Fibroblast of skin of right quadriceps (primary cell): ENCODE results near the gene LRRC1.

Experiments used
- DNase-seq: peaks from one replicate; pipeline ENCODE4 v3.0.0-alpha.2; 2013

Gene LRRC1

DNA sequence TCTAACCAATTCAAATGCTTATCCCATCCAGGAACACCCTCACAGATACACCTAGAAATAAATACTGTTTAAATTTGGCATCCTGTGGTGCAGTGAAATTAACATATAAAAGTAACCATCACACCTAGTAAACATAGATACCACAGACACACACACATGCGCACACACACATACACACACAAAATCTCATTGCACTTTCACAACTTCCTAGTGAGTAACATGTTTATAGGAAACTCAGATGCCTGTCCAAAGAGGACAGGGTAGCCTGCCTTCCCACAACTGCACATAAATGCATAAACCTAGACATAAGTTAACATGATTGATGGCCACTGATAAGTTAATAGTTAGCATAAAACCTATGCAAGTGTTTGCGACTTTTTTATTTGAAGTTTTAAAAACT lies 56.8 kb downstream of the LRRC1 start:
- DNase-seq: no peak

DNA sequence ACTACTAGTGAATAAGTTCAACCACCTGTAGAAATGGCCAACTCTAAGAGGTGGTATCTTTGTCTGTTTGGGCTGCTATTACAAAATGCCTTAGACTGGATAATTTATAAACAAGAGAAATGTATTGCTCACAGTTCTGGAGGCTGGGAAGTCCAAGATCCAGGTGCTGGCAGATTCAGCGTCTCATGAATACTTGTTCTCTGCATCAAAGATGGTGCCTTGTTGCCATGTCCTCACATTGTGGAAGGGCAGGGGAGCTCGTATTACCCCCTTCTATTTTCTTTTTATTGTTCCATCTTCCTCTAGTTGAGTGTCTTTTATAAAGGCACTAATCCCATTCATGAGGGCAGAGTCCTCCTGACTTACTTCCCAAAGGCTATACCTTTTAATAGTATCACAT lies 58.0 kb downstream of the LRRC1 start:
- DNase-seq: no peak

DNA sequence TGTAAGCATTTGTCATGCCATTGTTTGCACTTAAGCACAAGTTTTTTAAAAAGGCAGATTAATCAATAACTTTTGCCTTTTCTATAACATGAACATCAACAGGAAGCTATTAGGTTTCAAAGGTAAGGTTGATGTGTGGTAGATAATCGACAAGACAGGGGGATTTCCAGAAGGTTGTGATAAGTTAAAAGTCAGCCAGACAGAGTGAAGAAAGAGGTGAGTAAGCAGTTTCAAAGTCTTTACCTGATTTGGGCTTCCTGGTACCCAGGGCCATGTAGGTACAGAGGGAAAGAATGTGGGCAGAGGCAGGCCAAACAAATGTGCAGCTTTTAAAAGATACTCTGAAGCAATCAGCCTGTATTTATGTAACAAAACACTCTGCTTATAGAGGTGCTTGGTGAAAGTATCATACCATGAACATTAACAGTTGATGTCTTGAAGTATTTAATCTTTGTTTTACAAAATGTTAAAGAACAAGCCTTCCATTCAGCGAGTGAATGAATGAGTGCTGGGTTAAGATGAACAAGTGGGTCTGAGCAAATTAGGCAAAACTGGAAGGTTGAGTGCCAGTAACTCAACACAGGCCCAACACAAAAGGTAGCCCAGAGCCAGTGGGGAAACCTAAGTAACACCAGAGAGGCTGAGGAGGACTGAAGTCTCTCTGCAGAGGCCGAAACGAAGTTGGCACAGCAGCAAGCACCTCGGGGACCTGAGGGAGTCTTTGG lies 60.2 kb downstream of the LRRC1 start:
- no peak for DNase-seq

DNA sequence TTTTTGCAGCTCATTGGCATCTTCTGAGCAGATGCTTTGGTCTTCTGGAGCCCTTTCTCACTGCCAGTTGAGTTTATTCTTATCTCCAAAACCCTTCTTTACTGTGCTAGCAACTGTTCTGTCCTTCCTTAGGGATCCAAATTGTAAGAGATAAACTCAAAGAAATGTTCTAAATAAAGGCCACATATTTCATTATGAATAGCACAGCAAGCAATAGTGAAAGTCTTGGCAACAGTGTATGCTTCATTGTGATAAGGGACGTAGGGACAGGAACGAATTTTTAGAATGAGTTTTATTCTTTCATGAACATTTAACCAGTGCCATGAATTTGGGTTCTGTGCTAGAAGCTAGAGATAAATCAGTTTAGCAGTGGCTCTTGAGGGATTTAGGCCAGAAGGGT lies 61.1 kb downstream of the LRRC1 start:
- no peak for DNase-seq

DNA sequence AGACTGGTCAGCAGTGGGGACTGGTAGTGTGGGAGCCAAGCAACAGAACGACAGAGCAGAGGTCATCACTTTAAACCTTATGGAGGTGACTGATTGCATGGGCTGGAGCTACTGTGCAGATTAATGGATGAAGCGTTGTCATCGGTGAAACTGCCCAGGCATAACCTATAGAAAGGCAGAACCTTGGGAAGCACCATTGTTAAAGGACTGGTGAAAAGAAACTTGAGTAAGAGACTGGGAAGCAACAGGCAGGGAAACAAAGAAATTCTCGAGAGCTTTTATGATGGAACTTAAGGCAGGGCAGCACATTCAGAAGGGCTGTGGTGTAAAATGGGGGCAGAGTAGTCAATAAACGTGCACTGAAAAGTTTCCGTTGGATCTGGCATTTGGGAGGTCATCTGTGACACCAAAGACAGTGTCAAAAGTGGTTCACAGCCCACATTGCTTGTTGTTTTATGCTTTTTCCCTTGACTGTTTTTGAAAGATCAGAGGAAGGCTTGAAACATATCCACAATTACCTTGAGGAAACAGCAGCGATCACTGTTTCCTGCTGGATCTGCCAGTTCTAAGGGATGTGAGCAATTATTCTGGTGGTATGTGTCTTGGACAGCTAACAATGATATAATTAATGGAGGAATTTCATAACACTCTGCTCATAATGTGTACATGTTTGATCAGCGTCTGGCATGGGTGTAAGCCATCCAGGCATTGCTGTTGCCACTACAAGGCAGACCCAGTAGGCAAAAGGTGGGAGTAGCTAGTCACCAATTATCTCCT lies 62.7 kb downstream of the LRRC1 start:
- no peak for DNase-seq

DNA sequence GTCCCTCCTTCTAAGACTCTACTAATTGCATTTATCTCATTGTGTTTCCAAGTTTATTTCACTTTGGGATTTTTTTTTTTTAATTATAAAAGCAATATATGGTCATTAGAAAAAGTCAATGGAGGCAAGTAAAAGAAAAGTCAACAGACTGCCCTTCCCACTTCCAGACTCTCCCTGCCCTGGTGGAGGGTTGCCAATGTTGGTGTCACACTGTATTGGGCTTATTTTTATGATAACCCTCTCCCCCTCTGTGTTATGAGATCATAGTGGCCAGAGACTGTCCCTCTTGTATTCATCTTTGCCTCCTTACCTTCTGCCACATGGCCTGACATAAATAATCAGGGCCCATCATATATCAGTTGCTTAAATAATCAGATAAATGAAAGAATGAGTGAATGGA lies 63.4 kb downstream of the LRRC1 start:
- DNase-seq: no peak

DNA sequence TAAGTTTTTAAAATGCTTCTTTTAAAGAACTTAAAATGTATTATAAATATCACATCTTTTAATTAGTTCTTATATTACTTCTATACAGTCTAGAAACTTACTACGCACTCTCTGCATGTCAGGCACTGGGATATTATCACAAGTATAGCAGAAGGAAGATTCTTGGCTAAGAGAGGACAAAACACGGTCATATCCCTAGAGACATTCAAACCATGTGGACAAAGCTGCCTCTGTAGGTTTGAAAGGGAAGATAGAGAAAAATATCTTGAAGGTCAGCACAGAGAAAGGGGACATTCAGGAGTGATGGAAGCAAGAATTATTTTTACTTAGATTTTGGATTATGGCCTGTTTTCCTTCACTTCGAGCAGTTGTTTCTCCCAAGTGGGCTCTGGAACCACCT lies 64.1 kb downstream of the LRRC1 start:
- DNase-seq: no peak

DNA sequence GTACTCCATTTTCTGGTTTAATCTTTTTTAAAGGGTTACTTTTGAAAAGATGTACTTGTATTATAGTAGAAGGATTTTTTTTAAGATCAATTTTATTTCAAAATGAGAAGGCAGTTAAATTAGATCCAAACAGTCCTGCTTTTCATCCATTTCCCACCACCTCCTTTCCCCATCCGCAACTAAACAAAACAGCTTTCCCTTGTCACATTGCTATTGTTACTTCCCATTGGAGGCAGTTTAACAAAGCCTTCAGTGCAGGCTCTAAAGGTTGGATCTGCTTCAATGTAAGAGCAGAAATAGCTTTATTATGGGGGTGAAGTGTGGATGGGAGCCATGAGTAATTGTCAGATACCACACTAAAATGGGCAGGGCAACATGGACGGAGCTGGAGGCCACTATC lies 65.7 kb downstream of the LRRC1 start:
- no peak for DNase-seq

DNA sequence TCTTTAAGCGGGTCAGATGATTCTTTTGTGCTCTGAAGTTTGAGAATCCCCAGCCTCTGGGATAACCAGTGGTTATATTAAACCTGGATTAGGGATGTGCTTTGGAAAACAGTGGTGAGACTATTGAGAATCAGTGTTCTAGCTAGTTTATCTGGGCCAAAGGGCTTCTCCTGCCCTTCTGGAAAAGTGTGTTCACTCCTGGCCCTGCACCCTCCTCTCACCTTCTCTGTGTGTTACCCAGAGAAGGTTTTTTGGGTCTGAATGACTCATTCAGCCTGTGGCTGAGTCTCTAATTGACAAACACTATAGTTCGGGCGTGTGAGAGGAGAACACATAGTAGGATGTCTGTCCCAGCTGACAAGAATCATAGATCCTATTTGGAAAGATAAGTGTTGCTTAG lies 66.7 kb downstream of the LRRC1 start:
- DNase-seq: no peak

DNA sequence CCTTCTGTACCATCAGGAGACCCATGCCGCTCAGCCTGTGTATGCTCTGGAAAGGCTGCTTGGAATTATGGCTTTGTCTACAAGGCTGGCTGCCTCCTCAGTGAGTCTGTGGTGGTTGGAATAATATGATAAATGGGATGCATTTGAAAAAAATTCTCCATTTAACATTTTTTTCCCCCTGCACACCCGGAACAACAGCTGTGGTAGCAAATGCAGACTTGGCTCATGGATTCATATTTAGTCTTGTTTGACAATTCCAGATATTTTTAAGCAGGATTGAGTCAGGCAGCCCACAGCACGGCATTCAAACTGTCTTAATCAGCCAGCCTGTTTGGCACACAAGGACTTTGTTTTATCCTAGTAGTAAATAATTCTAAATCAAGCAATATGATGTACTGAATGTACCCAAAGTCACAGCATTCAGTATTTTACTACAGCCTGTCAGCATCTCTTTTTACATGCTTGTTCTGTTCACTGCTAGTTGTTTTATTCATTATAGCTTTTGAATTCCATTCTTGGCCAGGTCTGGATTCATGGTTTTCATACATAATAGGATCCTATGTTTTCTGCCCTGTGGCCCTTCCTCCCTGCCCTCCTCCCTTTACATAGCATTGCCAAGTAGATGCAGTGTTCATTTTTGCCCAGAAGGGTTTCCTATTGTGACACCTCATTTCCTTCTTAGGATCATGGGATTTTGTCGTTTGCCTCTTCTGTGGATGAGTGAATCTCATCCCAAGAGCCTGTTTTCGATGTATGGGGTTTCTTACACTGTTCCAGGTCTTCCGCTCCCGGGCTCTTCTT lies 68.1 kb downstream of the LRRC1 start:
- DNase-seq: peak; percentile 70

DNA sequence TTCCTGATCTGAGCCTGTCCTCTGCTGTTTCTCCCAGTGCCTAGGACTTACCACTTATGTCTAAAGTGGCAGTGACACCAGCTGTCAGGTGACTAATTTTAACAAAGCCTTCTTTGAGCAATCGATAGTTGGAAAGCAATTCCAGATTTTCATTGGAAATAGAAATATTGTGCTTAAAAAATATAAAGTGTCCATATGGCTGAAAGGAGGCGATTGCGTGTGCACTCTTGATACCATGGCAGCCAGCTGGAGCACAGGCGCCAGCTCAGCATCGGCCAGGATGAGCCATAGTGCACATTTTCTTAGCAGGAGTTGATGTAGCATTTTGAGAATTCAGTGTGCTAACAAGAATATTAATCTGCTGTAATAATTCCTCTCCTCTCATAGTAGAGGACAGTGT lies 70.0 kb downstream of the LRRC1 start:
- DNase-seq: no peak

DNA sequence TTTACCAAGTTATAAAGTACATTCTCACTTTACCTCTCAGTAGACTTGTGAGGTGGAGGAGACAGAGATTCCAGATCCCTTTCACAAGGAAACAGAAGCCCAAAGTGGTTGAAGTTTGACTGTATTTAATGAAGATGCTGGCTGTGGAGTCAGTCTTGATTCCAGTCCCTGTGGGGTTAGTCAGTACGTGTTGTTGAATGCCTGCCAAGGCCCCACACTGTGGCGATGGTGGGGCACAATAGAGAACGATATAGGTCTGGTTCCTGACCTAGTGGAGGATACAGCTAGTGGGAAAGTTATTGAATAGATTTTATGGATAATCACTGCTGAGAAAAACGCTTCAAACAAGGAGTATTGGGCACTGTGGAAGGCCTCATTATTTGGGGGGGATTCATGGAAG lies 71.4 kb downstream of the LRRC1 start:
- no peak for DNase-seq

DNA sequence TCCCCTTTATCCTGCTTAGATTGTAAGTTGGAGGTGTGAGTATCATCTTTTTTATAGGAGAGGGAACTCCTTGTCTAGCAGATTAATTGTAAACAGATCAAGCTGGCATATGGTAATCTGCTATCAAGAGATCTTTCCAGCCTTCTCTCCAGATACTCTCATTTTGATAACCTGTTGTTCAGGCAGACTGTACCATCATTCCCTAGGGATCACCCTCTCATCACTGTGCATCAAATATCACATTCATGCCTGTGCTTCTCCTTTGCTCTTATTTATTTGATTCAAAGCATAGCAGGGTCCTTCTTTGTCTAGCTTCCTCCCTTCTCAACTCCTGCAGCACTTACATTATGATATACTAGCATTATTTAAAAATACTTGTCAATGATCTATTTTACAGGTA lies 73.8 kb downstream of the LRRC1 start:
- no peak for DNase-seq

DNA sequence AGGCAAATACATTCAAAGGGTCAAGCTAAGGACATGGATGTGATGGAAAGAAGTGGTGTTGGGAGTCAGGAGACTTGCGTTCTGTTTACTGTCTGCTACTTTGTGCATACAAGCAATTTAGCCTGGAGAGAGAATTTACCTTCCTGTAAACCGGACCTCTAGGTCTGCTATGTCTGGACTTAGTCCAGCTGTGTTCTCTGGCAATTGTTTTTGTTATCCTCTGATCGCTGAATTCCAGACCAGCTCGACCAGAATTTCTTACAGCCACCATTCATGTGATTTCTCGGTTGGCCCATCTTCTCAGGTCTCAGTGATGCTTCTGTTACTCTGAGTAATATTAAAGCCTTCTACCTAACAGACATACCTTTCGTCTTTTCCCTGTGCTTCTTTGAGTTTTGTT lies 75.2 kb downstream of the LRRC1 start:
- no peak for DNase-seq

DNA sequence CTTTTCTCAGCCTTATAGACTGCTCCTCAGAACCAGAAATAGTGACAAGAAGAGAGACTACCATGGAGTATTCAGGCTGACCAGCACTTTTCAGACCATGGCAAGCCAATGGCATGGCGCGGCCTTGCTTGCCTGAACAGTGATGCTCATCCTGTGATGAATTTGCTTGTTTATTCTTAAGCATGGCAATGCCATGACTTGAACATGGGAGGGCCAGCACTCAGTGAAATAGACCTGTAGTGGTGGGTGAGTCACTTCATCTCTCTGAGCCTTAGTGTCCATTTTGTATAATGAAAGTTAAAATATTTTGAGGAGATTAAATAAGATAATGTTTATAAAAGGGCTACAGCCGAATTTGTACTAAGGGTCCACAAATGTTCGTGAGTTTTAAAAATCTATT lies 79.1 kb downstream of the LRRC1 start:
- DNase-seq: no peak

DNA sequence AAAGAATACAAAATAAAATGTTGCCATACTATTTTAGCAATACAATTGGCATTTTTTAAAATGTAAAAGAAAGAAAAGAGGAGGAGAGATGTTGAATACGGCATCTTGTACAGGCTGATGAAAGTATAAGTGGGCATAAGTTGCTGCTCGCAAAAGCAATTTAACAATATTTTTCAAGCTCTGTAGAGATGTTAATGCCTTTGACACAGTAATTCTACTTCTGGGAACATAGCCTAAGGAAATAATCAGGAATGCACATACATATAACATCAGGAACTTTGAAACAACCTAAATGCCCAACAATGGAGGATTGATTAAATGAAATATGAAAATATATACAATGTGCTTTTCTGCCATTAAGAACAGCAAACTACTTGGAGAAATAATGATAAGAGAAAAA lies 80.2 kb downstream of the LRRC1 start:
- no peak for DNase-seq

DNA sequence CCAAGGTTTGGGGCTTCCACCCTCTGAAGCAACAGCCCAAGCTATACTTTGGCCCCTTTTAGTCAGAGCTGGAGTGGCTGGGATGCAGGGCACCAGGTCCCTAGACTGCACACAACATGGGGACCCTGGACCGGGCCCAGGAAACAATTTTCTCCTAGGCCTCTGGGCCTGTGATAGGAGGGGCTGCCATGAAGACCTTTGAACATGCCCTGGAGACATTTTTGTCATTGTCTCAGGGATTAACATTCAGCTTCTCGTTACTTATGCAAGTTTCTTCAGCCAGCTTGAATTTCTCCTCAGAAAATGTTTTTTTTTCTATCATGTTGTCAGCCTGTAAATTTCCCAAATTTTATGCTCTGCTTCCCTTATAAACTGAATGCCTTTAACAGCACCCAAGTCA lies 82.3 kb downstream of the LRRC1 start:
- DNase-seq: no peak

DNA sequence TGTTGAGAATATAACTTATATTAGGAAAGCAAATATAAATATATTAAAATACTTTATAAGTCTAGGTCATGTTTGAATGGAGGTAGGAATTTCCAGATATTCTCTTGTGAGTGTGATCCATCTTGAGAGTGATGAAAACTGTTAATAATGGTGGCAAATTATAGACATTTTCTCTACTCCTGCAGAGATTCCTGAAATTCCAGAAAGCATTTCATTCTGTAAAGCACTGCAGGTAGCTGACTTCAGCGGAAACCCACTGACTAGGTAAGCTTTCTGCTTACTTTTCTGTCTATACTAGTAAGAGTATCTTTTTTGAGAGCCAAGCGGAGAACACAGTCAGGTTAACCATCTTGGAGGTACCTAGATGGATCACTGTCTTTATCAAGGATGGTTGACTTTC lies 84.0 kb downstream of the LRRC1 start:
- no peak for DNase-seq

DNA sequence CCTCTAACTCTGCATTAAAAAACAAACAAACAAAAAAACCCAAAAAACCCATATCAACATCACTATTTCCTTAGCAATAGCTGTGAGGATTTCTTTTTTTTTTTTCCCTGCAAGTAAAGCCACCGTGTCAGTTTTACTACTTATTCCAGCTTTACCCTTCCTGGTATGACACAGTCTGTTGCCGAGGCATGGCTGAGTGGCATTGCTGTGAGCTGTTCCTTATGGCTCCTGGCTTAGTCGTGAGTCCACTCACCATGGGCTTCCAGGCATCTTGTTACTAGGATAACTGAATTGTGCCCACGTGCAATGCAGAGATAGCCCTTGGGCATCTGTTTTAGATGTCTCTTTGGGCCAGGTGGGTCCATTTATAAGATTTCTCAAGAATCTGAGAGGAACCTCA lies 84.8 kb downstream of the LRRC1 start:
- no peak for DNase-seq

DNA sequence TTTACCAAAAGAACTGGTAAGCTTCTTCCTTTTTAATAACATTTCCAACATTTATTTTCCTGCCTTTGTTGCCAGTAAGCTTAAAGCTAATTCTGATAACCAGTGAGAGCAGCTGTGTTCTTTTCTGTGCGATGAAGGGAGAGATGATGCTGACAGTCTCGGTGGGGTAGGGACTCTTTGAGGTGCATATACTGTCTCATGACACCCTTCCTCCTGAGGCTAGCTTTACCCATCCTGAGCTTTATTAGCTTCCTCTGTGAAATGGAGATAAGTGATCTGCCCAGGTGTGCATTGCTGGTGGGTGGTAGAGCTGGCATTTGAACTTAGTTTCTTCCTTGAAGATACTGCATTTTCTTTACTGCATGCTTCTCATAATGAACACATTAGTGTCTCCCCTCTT lies 92.5 kb downstream of the LRRC1 start:
- DNase-seq: no peak

DNA sequence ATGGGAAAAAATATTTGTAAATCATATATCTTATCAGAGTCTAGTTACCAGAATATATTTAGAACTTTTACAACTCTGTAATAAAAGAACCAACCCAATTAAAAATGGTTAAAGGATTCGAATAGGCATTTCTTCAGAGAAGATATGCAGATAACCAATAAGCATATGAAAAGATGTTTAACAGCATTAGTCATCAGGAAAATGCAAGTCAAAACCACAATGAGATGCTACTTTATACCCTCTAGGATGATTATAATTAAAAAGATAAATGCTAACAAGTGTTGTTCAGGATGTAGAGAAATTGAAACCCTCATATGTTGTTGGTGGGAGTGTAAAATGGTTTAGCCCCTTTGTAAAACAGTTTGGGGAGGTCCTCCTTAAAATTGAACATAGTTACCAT lies 94.1 kb downstream of the LRRC1 start:
- peak; percentile 58 for DNase-seq

DNA sequence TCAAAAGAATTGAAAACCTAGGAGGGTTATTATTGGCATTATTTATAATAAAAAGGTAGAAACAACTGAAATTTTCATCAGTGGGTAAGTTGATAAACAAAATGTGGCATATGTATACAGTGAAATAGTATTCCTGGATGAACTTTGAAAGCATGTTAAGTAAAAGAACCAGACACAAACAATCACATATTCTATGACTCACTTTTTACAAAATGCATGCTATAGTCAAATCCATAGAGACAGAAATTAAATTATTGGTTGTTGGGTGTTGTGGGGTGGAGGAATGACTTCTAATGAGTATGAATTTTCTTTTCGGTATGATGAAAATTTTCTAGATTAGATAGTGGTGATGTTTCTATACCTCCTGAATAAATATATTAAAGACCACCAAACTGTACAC lies 94.6 kb downstream of the LRRC1 start:
- DNase-seq: peak; percentile 15

DNA sequence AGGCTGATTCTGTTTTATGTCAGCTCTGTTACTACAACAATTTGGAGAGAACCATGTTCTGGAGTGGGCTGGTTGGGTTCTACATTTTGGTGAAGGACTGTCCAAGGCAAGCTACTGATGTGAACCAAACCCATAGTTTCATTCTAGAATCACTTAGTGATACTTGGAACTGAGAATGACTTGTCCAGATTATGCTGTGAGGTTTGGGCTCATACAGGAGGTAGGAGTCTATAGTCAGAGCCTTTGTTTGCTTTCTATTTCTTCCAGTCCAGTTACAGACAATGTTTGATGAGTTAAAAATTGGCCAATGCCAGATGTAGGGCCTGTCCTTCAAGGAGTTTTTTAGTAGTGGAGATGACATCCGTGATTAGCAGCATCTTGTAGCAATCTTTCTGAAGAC lies 97.9 kb downstream of the LRRC1 start:
- no peak for DNase-seq

DNA sequence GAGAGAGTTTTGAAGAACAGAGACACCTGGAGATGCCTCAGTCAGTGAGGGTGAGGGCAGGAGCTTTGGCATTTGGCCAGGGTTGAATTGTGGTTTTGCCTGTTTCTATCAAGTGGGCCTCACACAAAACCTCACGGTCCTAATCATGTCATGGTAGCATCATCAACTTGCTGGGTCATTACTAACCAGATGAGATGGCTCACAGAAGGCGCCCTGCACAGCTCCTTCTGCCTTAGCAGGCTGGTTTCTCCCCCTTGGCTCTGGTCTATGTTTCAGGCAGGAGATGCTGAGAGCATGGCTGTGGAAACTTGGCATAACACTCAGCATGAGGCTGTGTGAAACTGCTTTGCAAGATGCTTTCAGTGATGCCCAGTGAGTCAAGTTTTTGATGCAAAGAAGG lies 99.3 kb downstream of the LRRC1 start:
- DNase-seq: peak; percentile 30
